Measurements from ENCODE around the gene PRAMEF33.
"Not testable (repeated sequence)": the region's sequence is repeated elsewhere in the genome, so short reads cannot be mapped to it uniquely, and the experiment has no call there.

Gene PRAMEF33
- 0 reads per million in 2 experiments for total RNA-seq

GRCh38 chr1:13303239-13303638, at the start of gene PRAMEF33:
PRAMEF33 (plus strand) TSS chr1:13303539; CDS start chr1:13305955, 2,416 bp downstream.
- not testable (repeated sequence) for DNase-seq (ENCODE audit: low read depth)

- DNase-seq (ENCODE audit: low read depth): not testable (repeated sequence)
Observed at GRCh38 chr1:13253898-13254297, 49.4 kb upstream of the PRAMEF33 start, which contains the start of gene PRAMEF5. PRAMEF5 (plus strand) TSS chr1:13254198; CDS start chr1:13259269, 5,071 bp downstream.

DNA sequence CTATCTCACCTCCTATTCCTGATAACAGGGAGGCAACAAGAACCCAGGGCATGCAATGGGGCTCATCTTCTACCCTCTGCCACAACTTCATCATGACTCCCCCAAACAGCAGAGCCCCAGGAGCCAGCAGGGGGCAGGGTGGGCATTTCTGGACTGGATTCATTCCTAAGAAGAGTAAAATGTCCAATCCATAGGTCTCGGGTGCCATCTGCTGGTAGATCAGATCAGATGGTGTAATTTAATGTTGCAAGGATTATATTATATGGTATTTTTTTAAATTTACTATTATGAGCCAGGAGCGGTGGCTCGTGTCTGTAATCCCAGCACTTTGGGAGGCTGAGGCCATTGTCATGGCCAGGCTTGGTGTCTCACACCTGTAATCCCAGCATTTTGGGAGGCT, 38.2 kb upstream of the PRAMEF33 start:
- not testable (repeated sequence) for DNase-seq (ENCODE audit: low read depth)

- not testable (repeated sequence) for DNase-seq (ENCODE audit: low read depth)
Observed at GRCh38 chr1:13277016-13277415, 26.3 kb upstream of the PRAMEF33 start.

GRCh38 chr1:13279617-13280016, 23.7 kb upstream of the PRAMEF33 start:
- DNase-seq (ENCODE audit: low read depth): not testable (repeated sequence)

DNA sequence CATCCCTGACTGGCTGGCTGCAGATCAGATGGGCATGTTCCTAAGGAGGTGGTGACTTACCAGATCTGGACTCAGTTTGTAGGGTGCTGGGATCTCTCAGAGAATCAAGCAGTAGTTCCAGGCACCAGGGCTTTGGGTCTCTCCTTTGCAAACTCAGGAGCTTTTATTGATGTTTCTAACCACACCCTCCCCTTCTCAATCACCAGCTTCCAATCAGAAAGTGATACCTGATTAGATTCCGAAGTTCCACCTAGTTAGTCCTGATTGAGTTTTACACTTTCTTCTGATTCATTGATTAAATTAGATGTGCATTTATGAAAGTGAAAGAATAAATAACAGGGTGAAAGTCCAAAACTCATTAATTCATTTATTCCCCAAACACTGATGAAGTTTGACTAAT, 18.3 kb upstream of the PRAMEF33 start, which contains the start of gene PRAMEF8:
PRAMEF8 (minus strand) TSS at position 101 of the 400 bp plus-strand sequence. CDS start 1,046 bp downstream, outside the sequence.
- DNase-seq (ENCODE audit: low read depth): not testable (repeated sequence)

DNA sequence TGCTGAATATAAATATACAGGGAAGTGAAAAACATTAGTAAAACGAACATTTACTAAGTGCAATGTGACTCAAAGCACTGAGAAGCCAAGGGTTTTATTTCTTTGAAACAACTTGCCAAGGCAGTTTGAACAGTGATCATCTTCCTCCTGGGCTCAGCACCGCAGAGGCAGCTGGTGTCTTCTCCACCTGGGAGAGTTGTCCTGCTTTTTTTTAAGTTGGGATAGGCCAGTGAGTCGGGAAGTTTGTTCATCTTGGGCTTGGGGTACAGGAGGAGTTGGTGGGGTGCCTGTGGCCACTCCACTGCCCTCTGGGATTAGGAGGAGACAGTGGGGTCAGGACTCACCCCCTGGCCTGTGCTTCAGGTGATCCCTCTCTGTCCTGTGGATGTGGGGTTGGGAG, 14.3 kb upstream of the PRAMEF33 start:
- DNase-seq (ENCODE audit: low read depth): not testable (repeated sequence)

DNA sequence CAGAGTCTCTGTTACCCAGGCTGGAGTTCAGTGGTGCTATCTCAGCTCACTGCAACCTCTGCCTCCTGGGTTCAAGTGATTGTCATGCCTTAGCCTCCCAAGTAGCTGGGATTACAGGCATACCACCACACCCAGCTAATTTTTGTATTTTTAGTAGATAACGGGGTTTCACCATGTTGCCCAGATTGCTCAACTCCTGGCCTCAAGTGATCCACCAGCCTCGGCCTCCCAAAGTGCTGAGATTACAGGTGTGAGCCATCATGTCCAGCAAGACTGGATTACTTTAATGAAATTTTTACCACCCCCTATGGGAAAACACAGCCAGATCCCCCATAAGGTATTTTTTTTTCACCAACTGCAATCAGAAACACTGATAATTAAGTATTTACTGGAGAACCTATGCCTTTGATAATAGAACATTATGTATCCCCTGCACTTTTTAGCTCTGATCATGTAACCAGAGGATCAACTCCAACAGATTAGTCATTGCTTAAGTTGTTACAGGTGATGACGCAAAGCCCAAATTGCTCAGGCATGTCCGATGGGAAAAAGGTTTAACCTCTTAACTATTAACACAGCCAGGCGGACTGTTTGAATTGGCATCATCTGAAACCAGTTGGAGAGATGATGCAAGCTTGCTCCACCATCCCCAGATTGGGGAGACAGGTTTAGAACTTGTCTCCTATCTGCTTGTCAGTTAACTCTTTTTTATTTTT, 6.0 kb upstream of the PRAMEF33 start:
- not testable (repeated sequence) for DNase-seq (ENCODE audit: low read depth)

DNA sequence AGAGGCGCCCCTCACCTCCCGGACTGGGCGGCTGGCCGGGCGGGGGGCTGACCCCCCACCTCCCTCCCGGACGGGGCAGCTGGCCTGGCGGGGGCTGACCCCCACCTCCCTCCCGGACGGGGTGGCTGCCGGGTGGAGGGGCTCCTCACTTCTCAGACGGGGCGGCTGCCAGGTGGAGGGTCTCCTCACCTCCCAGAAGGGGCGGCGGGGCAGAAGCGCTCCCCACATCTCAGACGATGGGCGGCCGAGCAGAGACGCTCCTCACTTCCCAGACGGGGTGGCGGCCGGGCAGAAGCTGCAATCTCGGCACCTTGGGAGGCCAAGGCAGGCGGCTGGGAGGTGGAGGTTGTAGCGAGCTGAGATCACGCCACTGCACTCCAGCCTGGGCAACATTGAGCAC, 4.6 kb upstream of the PRAMEF33 start:
- DNase-seq (ENCODE audit: low read depth): not testable (repeated sequence)

DNA sequence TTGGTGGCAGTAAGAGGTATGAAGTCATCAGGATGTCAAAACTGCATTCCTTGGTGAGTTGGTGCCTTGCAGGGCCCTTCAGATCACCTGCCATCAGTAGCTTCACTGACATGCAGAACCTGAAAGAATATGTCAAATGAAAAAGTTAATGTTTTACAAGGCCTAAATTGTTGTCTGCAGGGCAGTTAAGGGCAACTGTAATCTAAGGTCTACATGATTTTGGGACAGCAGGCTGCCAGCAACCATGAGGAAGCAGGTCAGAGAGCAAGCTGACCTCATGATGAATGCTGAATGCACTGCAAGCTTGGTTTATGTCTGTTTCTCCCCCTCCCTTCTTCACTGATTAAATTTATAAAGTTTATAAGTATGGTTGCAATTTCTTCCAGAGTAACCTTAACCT, 1.1 kb upstream of the PRAMEF33 start:
- DNase-seq (ENCODE audit: low read depth): not testable (repeated sequence)

GRCh38 chr1:13315281-13315680, 11.9 kb downstream of the PRAMEF33 start, which contains the start of gene PRAMEF15:
PRAMEF15 (plus strand) TSS chr1:13315581; CDS start chr1:13318408, 2,827 bp downstream.
- DNase-seq (ENCODE audit: low read depth): not testable (repeated sequence)

GRCh38 chr1:13342496-13342895, 39.2 kb downstream of the PRAMEF33 start:
- DNase-seq (ENCODE audit: low read depth): not testable (repeated sequence)

- DNase-seq (ENCODE audit: low read depth): not testable (repeated sequence)
Observed at GRCh38 chr1:13347034-13347433, 43.7 kb downstream of the PRAMEF33 start, which contains the start of gene PRAMEF14. PRAMEF14 (minus strand) TSS chr1:13347134; CDS start chr1:13345314, 1,820 bp downstream.

DNA sequence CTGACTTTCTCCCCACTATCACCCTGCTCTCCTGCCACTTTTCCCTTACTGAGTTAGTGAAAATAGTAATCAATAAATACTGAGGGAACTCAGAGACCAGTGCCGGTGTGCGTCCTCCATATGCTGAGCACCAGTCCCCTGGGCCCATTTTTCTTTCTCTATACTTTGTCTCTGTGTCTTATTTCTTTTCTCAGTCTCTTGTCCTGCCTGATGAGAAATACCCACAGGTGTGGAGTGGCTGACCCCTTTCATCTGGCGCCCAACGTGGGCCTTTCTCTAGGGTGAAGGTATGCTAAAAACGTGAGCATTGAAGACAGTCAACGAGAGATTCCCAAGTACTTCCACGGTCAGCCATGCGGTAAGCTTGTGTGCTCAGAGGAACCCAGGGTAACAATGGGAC, 50.1 kb downstream of the PRAMEF33 start:
- not testable (repeated sequence) for DNase-seq (ENCODE audit: low read depth)

DNA sequence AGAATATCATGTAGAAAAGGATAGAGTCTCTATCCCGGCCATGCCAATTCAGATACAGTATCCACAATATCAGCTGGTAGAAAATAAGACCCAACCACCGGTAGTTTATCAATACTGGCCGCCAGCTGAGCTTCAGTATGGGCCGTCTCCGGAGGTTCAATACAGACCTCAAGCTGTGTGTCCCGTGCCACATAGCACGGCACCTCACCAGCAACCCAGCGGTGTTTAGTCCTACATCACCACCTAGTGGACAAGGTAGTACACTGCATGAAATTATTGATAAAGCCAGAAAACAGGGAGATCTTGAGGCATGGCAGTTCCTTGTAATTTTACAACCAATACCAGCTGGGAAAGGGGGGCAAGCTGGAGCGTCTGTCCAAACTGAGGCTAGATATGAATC, 51.1 kb downstream of the PRAMEF33 start:
- DNase-seq (ENCODE audit: low read depth): not testable (repeated sequence)

DNA sequence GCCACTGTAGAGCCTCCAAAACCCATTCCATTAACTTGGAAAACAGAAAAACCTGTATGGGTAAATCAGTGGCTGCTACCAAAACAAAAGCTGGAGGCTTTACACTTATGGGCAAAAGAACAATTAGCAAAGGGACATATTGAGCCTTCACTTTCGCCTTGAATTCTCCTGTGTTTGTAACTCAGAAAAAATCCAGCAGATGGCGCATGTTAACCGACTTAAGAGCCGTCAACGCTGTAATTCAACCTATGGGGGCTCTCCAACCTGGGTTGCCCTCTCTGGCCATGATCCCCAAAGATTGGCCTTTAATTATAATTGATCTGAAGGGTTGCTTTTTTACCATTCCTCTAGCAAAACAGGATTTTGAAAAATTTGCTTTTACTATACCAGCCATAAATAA, 53.4 kb downstream of the PRAMEF33 start:
- not testable (repeated sequence) for DNase-seq (ENCODE audit: low read depth)

Measured in T follicular helper cell (primary cell).